ENCODE data around the gene E4F1.
A peak's percentile ranks its signal among the peaks of the same experiment; 100 is the strongest.

E4F1 gene
- 90.0 to 99.1 reads per million in 2 donors for total RNA-seq

GRCh38 chr16:2223221-2223941 lies at the start of gene E4F1:
Gene E4F1 (plus strand): TSS chr16:2223591. CDS start chr16:2223614, 23 bp downstream.
- DNase-seq: peak; percentile 97

- no peak for DNase-seq
These were observed 49.5 kb upstream of the E4F1 start for GRCh38 chr16:2173916-2174315.

GRCh38 chr16:2174396-2175131 lies 48.8 kb upstream of the E4F1 start:
- no peak for DNase-seq

- DNase-seq: no peak
These were observed 47.9 kb upstream of the E4F1 start for GRCh38 chr16:2175454-2175853.

- DNase-seq: no peak
These were observed 47.3 kb upstream of the E4F1 start for GRCh38 chr16:2176047-2176446.

- no peak for DNase-seq
These were observed 46.3 kb upstream of the E4F1 start for GRCh38 chr16:2177101-2177500.

GRCh38 chr16:2177561-2177960 lies 45.8 kb upstream of the E4F1 start:
- DNase-seq: no peak

- no peak for DNase-seq
These were observed 44.9 kb upstream of the E4F1 start for GRCh38 chr16:2178321-2179106.

GRCh38 chr16:2179107-2179501 lies 44.3 kb upstream of the E4F1 start:
- no peak for DNase-seq

- no peak for DNase-seq
These were observed 43.8 kb upstream of the E4F1 start for GRCh38 chr16:2179576-2179975.

- DNase-seq: no peak
These were observed 42.9 kb upstream of the E4F1 start for GRCh38 chr16:2180461-2180860.

- DNase-seq: no peak
These were observed 42.1 kb upstream of the E4F1 start for GRCh38 chr16:2180962-2181923.

- DNase-seq: no peak
These were observed 41.4 kb upstream of the E4F1 start for GRCh38 chr16:2181952-2182351.

- DNase-seq: no peak
These were observed 39.7 kb upstream of the E4F1 start for GRCh38 chr16:2183671-2184070.

- no peak for DNase-seq
These were observed 39.0 kb upstream of the E4F1 start for GRCh38 chr16:2184346-2184745.

- no peak for DNase-seq
These were observed 38.4 kb upstream of the E4F1 start for GRCh38 chr16:2184962-2185361.

GRCh38 chr16:2186064-2186463 lies 37.3 kb upstream of the E4F1 start:
- no peak for DNase-seq

GRCh38 chr16:2186505-2186904 lies 36.9 kb upstream of the E4F1 start:
- DNase-seq: no peak

GRCh38 chr16:2187212-2187611 lies 36.2 kb upstream of the E4F1 start:
- no peak for DNase-seq

GRCh38 chr16:2188395-2188794 lies 35.0 kb upstream of the E4F1 start:
- DNase-seq: no peak

GRCh38 chr16:2189252-2189893 lies 34.0 kb upstream of the E4F1 start:
- no peak for DNase-seq
